MM.1S (cell line): Measurements from ENCODE around the gene ERC2.

Experiments
- EZH2phosphoT487 ChIP-seq: fragments of 300-600 bp; sonication (generic); IDR thresholded peaks from 2 replicates; pipeline ENCODE4 v1.6.1; 2018; ENCODE audit warnings: antibody characterized with exemption, low read length
- TF ChIP-seq, protein P1 (sequence below): fragments of 300-600 bp; sonication (generic); IDR thresholded peaks from 2 replicates; pipeline ENCODE4 v1.5.1; 2016; ENCODE audit warnings: antibody characterized with exemption, low read length, mixed read lengths

DNA sequence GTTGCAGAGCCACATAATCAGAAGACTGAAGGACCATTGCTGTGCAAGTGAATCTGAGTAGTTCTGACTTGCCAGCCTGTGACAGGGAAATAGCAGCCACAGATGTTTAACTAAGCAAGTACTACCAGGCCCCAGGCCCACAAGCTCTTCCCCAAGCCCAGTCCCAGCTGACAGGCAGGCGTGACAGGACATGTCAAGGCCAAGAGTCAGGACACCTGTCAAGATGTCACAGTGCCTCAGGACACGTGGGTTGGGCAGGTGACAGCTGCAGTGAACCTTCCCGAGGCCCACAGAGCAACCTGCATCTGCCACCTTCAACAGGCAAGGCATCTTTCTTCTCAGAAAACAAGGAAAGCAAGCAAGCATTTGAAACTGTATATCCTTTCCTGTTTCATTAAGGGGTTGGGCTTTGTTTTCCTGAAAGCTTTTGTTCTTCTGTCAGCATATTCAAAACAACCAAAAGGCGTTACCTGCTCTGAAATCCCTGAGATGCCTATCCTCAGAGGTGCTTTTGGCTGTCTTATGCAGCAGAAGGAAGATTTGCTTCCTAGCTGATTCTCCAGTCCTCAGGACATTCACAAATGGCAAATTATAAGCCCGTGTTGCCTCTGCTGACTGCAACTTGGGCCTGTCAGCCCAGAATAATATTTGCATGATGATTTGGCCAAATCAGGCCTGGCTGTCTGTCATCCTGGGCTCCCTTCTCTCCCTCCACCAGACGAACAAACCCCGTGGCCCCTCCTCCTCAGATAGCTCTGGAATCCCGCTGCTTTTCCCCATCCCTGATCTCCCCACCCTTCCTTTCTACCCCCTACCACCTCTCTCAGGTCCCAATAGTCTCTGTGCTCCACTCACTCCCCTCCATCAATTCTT, 809.3 kb downstream of the ERC2 start:
- TF ChIP-seq, protein P1, sequence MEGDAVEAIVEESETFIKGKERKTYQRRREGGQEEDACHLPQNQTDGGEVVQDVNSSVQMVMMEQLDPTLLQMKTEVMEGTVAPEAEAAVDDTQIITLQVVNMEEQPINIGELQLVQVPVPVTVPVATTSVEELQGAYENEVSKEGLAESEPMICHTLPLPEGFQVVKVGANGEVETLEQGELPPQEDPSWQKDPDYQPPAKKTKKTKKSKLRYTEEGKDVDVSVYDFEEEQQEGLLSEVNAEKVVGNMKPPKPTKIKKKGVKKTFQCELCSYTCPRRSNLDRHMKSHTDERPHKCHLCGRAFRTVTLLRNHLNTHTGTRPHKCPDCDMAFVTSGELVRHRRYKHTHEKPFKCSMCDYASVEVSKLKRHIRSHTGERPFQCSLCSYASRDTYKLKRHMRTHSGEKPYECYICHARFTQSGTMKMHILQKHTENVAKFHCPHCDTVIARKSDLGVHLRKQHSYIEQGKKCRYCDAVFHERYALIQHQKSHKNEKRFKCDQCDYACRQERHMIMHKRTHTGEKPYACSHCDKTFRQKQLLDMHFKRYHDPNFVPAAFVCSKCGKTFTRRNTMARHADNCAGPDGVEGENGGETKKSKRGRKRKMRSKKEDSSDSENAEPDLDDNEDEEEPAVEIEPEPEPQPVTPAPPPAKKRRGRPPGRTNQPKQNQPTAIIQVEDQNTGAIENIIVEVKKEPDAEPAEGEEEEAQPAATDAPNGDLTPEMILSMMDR: no peak
- TF ChIP-seq EZH2phosphoT487: no peak
